ENCODE results near the gene PRKCE. TPM values are rescaled to one million over a fixed set of nuclear protein-coding genes. Genes with fewer than 3 reads are reported as not detected.

The PRKCE gene
- total and polyA plus RNA-seq, 7 donors: 3.0 to 21.9 (median 15.8) TPM

- H3K36me3 ChIP-seq: no peaks in the 10 kb centered on the region
- TF ChIP-seq, protein P1, sequence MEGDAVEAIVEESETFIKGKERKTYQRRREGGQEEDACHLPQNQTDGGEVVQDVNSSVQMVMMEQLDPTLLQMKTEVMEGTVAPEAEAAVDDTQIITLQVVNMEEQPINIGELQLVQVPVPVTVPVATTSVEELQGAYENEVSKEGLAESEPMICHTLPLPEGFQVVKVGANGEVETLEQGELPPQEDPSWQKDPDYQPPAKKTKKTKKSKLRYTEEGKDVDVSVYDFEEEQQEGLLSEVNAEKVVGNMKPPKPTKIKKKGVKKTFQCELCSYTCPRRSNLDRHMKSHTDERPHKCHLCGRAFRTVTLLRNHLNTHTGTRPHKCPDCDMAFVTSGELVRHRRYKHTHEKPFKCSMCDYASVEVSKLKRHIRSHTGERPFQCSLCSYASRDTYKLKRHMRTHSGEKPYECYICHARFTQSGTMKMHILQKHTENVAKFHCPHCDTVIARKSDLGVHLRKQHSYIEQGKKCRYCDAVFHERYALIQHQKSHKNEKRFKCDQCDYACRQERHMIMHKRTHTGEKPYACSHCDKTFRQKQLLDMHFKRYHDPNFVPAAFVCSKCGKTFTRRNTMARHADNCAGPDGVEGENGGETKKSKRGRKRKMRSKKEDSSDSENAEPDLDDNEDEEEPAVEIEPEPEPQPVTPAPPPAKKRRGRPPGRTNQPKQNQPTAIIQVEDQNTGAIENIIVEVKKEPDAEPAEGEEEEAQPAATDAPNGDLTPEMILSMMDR (IDR thresholded peaks at IDR 0.05): no peak
- peak in 2 of 4 donors; percentile 10 to 14 for TF ChIP-seq POLR2AphosphoS5 (IDR thresholded peaks at IDR 0.05)
- H3K9me3 ChIP-seq: no peaks in the 10 kb centered on the region
- H3K27me3 ChIP-seq: no peaks in the 10 kb centered on the region
- peak; percentile 62 for DNase-seq
- H3K4me3 ChIP-seq: no peak overlapping the region
- H3K4me1 ChIP-seq: peaks cover 0 to 29% (median 25%) of the 10 kb centered on the region in 4 donors
- H3K27ac ChIP-seq: peak overlapping the region in 3 of 4 donors; percentile 6 to 53 (median 28)
- WGBS, 2 donors: 74 to 84% methylated on average over 14 of the region's 14 CpGs
- intact Hi-C loops (cut with DNase I): no loop called here
Measured at GRCh38 chr2:45968946-45969584, 317.6 kb downstream of the PRKCE start.

DNA sequence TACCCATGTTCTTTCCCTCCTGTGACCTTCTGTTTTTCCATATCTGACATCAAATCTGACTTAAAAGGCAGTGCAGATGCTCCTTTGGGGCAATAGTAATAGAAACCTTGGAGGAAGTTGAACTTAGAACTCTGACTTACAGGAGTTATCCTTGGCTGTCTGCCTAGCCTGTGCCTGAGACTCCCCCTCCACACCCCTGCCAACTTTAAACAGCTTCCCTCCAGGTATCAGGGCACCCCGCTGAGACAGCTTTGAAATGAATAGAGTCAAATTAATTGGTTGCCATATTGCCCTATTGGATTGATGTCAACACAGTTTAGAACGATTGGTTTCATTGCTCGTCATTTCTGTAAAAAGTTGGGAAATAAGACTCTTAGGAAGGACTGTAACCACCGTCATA, 322.0 kb downstream of the PRKCE start:
- Histone ChIP-seq H3K27ac (no peak overlapping the region), H3K36me3 (no peaks in the 10 kb centered on the region), H3K9me3 (no peaks in the 10 kb centered on the region), H3K27me3 (no peaks in the 10 kb centered on the region), H3K4me1 (peaks cover 0 to 13% (median 10%) of the 10 kb centered on the region in 4 donors), H3K4me3 (no peak overlapping the region)
- 25 to 74% methylated on average over 4 of the region's 4 CpGs for WGBS, 2 donors
- DNase-seq: no peak
- intact Hi-C loops (cut with DNase I): no loop called here
- TF ChIP-seq POLR2A (IDR thresholded peaks at IDR 0.05) (no peak), EP300 (IDR thresholded peaks at IDR 0.05) (no peak), POLR2AphosphoS5 (IDR thresholded peaks at IDR 0.05) (no peak)
- TF ChIP-seq, protein P1 (IDR thresholded peaks at IDR 0.05): no peak

DNA sequence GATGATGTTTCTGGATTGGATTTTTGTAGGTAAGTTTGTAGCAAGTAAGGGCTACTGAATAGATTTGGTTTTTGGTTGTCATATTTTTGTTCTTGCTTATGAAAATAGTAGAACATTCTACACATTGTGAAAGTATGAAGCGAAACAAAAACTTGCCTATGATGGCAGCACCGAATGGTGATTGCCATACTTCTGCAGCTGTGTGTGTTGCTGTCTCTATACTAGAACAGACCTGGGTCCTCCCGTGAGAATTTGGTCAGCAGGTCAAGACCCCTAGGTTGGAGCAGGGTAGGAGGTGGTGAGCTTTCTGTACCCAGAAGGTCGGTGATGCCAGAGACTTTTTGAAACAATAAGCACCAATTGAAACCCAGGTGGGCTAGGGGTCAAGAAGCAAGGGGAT, 322.6 kb downstream of the PRKCE start:
- Histone ChIP-seq H3K4me3 (no peak overlapping the region), H3K36me3 (no peaks in the 10 kb centered on the region), H3K27ac (no peak overlapping the region), H3K4me1 (peaks cover 0 to 7% (median 6%) of the 10 kb centered on the region in 4 donors), H3K9me3 (no peaks in the 10 kb centered on the region), H3K27me3 (no peaks in the 10 kb centered on the region)
- intact Hi-C loops (cut with DNase I): no loop called here
- no peak for TF ChIP-seq POLR2AphosphoS5 (IDR thresholded peaks at IDR 0.05)
- no peak for TF ChIP-seq EP300 (IDR thresholded peaks at IDR 0.05)
- no peak for TF ChIP-seq POLR2A (IDR thresholded peaks at IDR 0.05)
- TF ChIP-seq, protein P1 (IDR thresholded peaks at IDR 0.05): no peak
- 89 to 90% methylated on average over 4 of the region's 4 CpGs for WGBS, 2 donors
- DNase-seq: no peak

DNA sequence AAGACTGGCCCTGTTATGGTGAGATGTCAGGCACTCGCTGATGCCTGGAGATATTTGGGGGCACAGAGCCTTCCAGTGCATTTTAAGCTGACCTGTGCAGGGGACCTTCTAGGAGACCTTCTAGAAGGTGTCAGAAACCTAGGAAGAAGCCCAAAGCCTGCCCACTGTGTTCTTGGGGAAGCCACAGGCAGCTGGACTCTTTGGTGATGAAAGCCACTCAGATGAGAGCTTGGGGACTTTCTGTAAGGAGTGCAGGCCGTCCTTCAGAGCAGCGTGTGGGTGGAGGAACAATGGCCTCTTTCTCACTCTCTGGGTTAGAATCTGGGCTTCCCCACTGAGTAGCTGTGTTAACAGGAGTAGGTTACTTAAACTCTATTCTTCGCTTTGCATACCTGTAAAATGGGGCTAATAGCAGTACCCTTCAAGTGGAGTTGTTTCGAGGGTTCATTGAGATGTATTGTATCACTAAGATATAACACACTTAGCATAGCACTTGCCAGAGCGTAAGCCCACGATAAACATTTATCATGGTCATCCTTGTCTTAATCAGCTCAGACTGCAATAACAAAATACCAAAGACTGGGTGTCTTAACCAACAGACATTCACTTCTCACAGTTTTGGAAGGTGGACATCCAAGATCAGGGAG, 323.4 kb downstream of the PRKCE start:
- no peak for DNase-seq
- H3K27ac ChIP-seq: no peak overlapping the region
- H3K36me3 ChIP-seq: peaks cover 0 to 6% (median 0%) of the 10 kb centered on the region in 4 donors
- no peak overlapping the region for H3K4me3 ChIP-seq
- no peaks in the 10 kb centered on the region for H3K9me3 ChIP-seq
- intact Hi-C loops (cut with DNase I): no loop called here
- H3K27me3 ChIP-seq: no peaks in the 10 kb centered on the region
- 88 to 92% methylated on average over 7 of the region's 7 CpGs for WGBS, 2 donors
- H3K4me1 ChIP-seq: no peaks in the 10 kb centered on the region
- TF ChIP-seq EP300 (IDR thresholded peaks at IDR 0.05) (no peak), POLR2AphosphoS5 (IDR thresholded peaks at IDR 0.05) (no peak), POLR2A (IDR thresholded peaks at IDR 0.05) (no peak)
- TF ChIP-seq, protein P1 (IDR thresholded peaks at IDR 0.05): no peak

All from sigmoid colon (tissue), 7 donors.